Measurements from ENCODE around the gene ULK3. TPM values are rescaled to one million over a fixed set of nuclear protein-coding genes. Genes with fewer than 3 reads are reported as not detected.

Gene ULK3
- total RNA-seq, 3 donors from 2014 or later, result 28.3 to 48.8 (median 48.0) TPM

- DNase-seq (ENCODE audit: low spot score in 2 of 2), result no peak
- peak overlapping the region; percentile 86 to 93 for H3K27ac ChIP-seq
- no peaks in the 10 kb centered on the region for H3K36me3 ChIP-seq
- intact Hi-C loops (cut with DNase I; ENCODE audit: low total_unique reads), result no loop called here
- no peak overlapping the region for H3K4me3 ChIP-seq
- H3K4me1 ChIP-seq, result peaks cover 0 to 12% of the 10 kb centered on the region in 2 donors
- no peaks in the 10 kb centered on the region for H3K27me3 ChIP-seq
- TF ChIP-seq POLR2AphosphoS5 (IDR thresholded peaks at IDR 0.05), result no peak
- TF ChIP-seq POLR2A (IDR thresholded peaks at IDR 0.05), result no peak
- TF ChIP-seq CTCF (IDR thresholded peaks at IDR 0.05), result no peak
- H3K9me3 ChIP-seq, result no peaks in the 10 kb centered on the region
These were observed 1.6 kb upstream of the ULK3 start for GRCh38 chr15:74844319-74845207.

- intact Hi-C loops (cut with DNase I; ENCODE audit: low total_unique reads), result no loop called here
- no peak for DNase-seq (ENCODE audit: low spot score in 2 of 2)
- Histone ChIP-seq H3K4me3 (peak overlapping the region; percentile 87 to 94 (median 89)), H3K4me1 (peaks cover 0 to 12% of the 10 kb centered on the region in 2 donors), H3K27me3 (no peaks in the 10 kb centered on the region), H3K27ac (peak overlapping the region; percentile 86 to 93), H3K36me3 (no peaks in the 10 kb centered on the region), H3K9me3 (no peaks in the 10 kb centered on the region)
- TF ChIP-seq CTCF (IDR thresholded peaks at IDR 0.05) (no peak), POLR2AphosphoS5 (IDR thresholded peaks at IDR 0.05) (no peak), POLR2A (IDR thresholded peaks at IDR 0.05) (no peak)
These were observed 939 bp upstream of the ULK3 start for GRCh38 chr15:74843891-74844299.

- no peak for DNase-seq (ENCODE audit: low spot score in 2 of 2)
- Histone ChIP-seq H3K27me3 (no peaks in the 10 kb centered on the region), H3K9me3 (no peaks in the 10 kb centered on the region), H3K27ac (peak overlapping the region; percentile 86 to 93), H3K4me1 (peaks cover 0 to 12% of the 10 kb centered on the region in 2 donors), H3K4me3 (peak overlapping the region; percentile 87 to 94 (median 89)), H3K36me3 (no peaks in the 10 kb centered on the region)
- intact Hi-C loops (cut with DNase I; ENCODE audit: low total_unique reads), result no loop called here
- TF ChIP-seq POLR2AphosphoS5 (IDR thresholded peaks at IDR 0.05) (peak in 1 of 3 donors; percentile 3), POLR2A (IDR thresholded peaks at IDR 0.05) (no peak), CTCF (IDR thresholded peaks at IDR 0.05) (peak in 1 of 3 donors; percentile 12)
These were observed 481 bp upstream of the ULK3 start for GRCh38 chr15:74843445-74843828.

GRCh38 chr15:74841891-74842373 is 1.0 kb downstream of the ULK3 start:
- intact Hi-C loops (cut with DNase I; ENCODE audit: low total_unique reads), result no loop called here
- Histone ChIP-seq H3K27ac (no peak overlapping the region), H3K36me3 (no peaks in the 10 kb centered on the region)

GRCh38 chr15:74840851-74841775 is 1.8 kb downstream of the ULK3 start:
- H3K27ac ChIP-seq, result no peak overlapping the region
- no peaks in the 10 kb centered on the region for H3K36me3 ChIP-seq
- H3K4me1 ChIP-seq, result peaks cover 0 to 12% of the 10 kb centered on the region in 2 donors
- intact Hi-C loops (cut with DNase I; ENCODE audit: low total_unique reads), result no loop called here
- TF ChIP-seq POLR2A (IDR thresholded peaks at IDR 0.05) (no peak), CTCF (IDR thresholded peaks at IDR 0.05) (no peak), POLR2AphosphoS5 (IDR thresholded peaks at IDR 0.05) (no peak)
- H3K27me3 ChIP-seq, result no peaks in the 10 kb centered on the region
- DNase-seq (ENCODE audit: low spot score in 2 of 2), result no peak
- no peak overlapping the region for H3K4me3 ChIP-seq
- no peaks in the 10 kb centered on the region for H3K9me3 ChIP-seq

More at GRCh38 chr15:74841891-74842373, 1.0 kb downstream of the ULK3 start:
- peaks cover 0 to 12% of the 10 kb centered on the region in 2 donors for H3K4me1 ChIP-seq
- H3K9me3 ChIP-seq, result no peaks in the 10 kb centered on the region
- peak overlapping the region; percentile 87 to 94 (median 89) for H3K4me3 ChIP-seq
- DNase-seq (ENCODE audit: low spot score in 2 of 2), result no peak
- no peaks in the 10 kb centered on the region for H3K27me3 ChIP-seq
- no peak for TF ChIP-seq POLR2AphosphoS5 (IDR thresholded peaks at IDR 0.05)
